ENCODE data around the gene TMED9.

DNA sequence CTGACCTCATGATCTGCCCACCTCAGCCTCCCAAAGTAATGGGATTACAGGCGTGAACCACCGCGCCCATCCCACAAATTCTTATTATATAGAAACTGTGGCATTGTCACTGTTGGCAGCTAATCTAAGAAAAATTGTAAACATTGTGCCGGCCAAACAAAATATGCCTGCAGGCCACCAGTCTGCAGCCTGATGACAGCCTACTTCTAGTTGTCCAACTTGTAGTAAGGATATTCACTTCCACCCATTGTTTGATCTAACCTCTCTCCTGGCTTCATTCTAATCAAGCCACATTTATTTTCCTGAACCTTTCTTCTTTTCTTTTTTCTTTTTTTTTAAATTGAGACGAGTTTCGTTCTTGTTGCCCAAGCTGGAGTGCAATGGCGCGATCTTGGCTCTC, 13.7 kb upstream of the TMED9 start:
- TF ChIP-seq, protein P1, sequence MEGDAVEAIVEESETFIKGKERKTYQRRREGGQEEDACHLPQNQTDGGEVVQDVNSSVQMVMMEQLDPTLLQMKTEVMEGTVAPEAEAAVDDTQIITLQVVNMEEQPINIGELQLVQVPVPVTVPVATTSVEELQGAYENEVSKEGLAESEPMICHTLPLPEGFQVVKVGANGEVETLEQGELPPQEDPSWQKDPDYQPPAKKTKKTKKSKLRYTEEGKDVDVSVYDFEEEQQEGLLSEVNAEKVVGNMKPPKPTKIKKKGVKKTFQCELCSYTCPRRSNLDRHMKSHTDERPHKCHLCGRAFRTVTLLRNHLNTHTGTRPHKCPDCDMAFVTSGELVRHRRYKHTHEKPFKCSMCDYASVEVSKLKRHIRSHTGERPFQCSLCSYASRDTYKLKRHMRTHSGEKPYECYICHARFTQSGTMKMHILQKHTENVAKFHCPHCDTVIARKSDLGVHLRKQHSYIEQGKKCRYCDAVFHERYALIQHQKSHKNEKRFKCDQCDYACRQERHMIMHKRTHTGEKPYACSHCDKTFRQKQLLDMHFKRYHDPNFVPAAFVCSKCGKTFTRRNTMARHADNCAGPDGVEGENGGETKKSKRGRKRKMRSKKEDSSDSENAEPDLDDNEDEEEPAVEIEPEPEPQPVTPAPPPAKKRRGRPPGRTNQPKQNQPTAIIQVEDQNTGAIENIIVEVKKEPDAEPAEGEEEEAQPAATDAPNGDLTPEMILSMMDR (IDR thresholded peaks at IDR 0.05): no peak
- TF ChIP-seq POLR2A (IDR thresholded peaks at IDR 0.05) (no peak), POLR2AphosphoS5 (IDR thresholded peaks at IDR 0.05) (no peak), EP300 (IDR thresholded peaks at IDR 0.05; ENCODE audit: low read depth) (no peak)

All from transverse colon (tissue), 4 donors.